Stimulated activated CD8-positive, alpha-beta memory T cell treated with anti-CD3 and anti-CD28 coated beads, Interleukin-7, amount 100 ng/mL, for 1 hour (primary cell): Measurements from ENCODE around the gene TBC1D9B.

Experiments used
- DNase-seq, 2 donors: peaks; one replicate each; pipeline ENCODE4 v3.0.0-alpha.2; 2020; ENCODE audit warnings: low read depth in 2 of 2

TBC1D9B gene

GRCh38 chr5:179869641-179870402, 37.9 kb downstream of the TBC1D9B start:
- DNase-seq = no peak

- DNase-seq = no peak
These were observed 38.6 kb downstream of the TBC1D9B start for GRCh38 chr5:179869101-179869500.

- no peak for DNase-seq
These were observed 39.2 kb downstream of the TBC1D9B start for GRCh38 chr5:179868541-179868940.

GRCh38 chr5:179867476-179867875, 40.2 kb downstream of the TBC1D9B start:
- DNase-seq = no peak

GRCh38 chr5:179867079-179867465, 40.6 kb downstream of the TBC1D9B start:
- no peak for DNase-seq

GRCh38 chr5:179866241-179867078, 41.2 kb downstream of the TBC1D9B start:
- no peak for DNase-seq

GRCh38 chr5:179865491-179866240, 42.0 kb downstream of the TBC1D9B start:
- no peak for DNase-seq

GRCh38 chr5:179864686-179865085, 43.0 kb downstream of the TBC1D9B start:
- DNase-seq = no peak

GRCh38 chr5:179863449-179864085, 44.1 kb downstream of the TBC1D9B start:
- no peak for DNase-seq

- DNase-seq = no peak
These were observed 44.8 kb downstream of the TBC1D9B start for GRCh38 chr5:179862891-179863290.

- no peak for DNase-seq
These were observed 45.4 kb downstream of the TBC1D9B start for GRCh38 chr5:179862296-179862695.

GRCh38 chr5:179860301-179860700, 47.4 kb downstream of the TBC1D9B start:
- no peak for DNase-seq

GRCh38 chr5:179858586-179859427, 48.9 kb downstream of the TBC1D9B start, which contains the start of gene MRNIP:
TSS of gene MRNIP (minus strand) at chr5:179858817. CDS start at chr5:179858796, 21 bp downstream.
- DNase-seq = peak; percentile 75 to 81

- peak; percentile 5 to 19 for DNase-seq
These were observed 49.5 kb downstream of the TBC1D9B start for GRCh38 chr5:179858241-179858585.

- no peak for DNase-seq
These were observed 53.3 kb downstream of the TBC1D9B start for GRCh38 chr5:179854356-179854755.

GRCh38 chr5:179852993-179853547, 54.6 kb downstream of the TBC1D9B start:
- no peak for DNase-seq

- no peak for DNase-seq
These were observed 66.1 kb downstream of the TBC1D9B start for GRCh38 chr5:179841621-179842020.

GRCh38 chr5:179840766-179841165, 66.9 kb downstream of the TBC1D9B start:
- no peak for DNase-seq

GRCh38 chr5:179840321-179840720, 67.4 kb downstream of the TBC1D9B start:
- DNase-seq = no peak
